ENCODE measurements around the gene TOX2.

Gene TOX2

DNA sequence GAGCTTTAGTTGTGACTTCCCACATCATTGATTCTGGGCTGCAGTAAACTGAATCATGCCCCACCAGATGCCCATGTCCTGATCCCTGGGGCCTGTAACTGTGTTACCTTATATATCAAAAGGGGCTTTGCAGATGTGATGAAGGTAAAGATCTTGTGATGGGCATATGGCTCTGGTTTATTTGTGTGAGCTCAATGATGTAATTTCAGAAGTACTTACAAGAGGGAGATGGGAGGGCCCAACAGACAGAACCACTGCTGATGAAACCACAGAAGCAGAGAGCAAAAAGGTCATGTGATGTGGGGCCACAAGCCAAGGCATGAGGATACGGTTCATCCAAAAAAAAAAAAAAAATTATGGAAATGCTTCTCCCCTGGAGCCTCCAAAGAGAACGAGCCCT lies 118.7 kb downstream of the TOX2 start:
- TF ChIP-seq, protein P1, sequence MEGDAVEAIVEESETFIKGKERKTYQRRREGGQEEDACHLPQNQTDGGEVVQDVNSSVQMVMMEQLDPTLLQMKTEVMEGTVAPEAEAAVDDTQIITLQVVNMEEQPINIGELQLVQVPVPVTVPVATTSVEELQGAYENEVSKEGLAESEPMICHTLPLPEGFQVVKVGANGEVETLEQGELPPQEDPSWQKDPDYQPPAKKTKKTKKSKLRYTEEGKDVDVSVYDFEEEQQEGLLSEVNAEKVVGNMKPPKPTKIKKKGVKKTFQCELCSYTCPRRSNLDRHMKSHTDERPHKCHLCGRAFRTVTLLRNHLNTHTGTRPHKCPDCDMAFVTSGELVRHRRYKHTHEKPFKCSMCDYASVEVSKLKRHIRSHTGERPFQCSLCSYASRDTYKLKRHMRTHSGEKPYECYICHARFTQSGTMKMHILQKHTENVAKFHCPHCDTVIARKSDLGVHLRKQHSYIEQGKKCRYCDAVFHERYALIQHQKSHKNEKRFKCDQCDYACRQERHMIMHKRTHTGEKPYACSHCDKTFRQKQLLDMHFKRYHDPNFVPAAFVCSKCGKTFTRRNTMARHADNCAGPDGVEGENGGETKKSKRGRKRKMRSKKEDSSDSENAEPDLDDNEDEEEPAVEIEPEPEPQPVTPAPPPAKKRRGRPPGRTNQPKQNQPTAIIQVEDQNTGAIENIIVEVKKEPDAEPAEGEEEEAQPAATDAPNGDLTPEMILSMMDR (IDR thresholded peaks at IDR 0.05; ENCODE audit: low read length, missing control alignments) = no peak
- no peak overlapping the region for H3K4me3 ChIP-seq (replicated peaks; ENCODE audit: low read depth, low read length)
- peak; percentile 20 for DNase-seq (ENCODE audit: low read depth)

DNA sequence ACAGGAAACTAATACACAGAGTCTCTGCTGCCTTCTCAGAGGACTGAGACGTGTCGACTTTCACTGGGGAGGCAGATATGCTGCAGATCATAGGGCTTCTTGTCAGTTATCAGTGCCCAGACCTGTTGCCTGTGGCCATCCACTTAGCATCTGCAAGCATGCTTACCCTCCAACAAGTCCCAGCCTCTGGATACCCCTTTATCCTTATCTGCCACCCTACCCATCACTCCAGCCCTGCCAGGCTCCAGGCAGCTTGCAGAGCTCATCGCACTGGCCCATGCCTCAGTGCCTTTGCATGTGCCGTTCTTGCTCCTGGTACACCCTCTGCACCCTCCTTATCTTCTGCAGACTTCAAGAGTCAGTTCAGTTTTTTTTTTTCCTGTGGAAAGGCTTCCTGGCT lies 119.2 kb downstream of the TOX2 start:
- H3K4me3 ChIP-seq (replicated peaks; ENCODE audit: low read depth, low read length) = no peak overlapping the region
- DNase-seq (ENCODE audit: low read depth) = no peak
- TF ChIP-seq, protein P1 (IDR thresholded peaks at IDR 0.05; ENCODE audit: low read length, missing control alignments) = no peak

DNA sequence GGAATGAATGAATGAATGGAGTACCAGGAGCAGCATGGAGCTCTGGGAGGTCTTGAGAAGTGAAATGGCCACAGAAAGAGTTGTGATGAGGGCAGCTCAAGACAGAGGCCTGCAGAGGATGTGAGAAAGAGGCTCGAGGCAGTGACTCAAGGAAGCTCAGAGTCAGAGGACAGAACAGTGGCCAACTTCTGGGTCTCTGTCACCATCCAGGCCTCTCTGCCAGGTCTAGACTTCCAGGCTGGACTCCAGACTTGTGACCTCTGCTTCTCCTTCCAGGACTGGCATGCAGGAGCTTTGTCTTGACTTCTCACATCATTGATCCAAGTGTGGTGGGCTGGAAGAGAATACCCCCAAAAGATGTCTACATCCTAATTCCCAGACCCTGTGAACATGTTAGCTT lies 119.8 kb downstream of the TOX2 start:
- TF ChIP-seq, protein P1 (IDR thresholded peaks at IDR 0.05; ENCODE audit: low read length, missing control alignments) = no peak
- DNase-seq (ENCODE audit: low read depth) = no peak
- no peak overlapping the region for H3K4me3 ChIP-seq (replicated peaks; ENCODE audit: low read depth, low read length)

DNA sequence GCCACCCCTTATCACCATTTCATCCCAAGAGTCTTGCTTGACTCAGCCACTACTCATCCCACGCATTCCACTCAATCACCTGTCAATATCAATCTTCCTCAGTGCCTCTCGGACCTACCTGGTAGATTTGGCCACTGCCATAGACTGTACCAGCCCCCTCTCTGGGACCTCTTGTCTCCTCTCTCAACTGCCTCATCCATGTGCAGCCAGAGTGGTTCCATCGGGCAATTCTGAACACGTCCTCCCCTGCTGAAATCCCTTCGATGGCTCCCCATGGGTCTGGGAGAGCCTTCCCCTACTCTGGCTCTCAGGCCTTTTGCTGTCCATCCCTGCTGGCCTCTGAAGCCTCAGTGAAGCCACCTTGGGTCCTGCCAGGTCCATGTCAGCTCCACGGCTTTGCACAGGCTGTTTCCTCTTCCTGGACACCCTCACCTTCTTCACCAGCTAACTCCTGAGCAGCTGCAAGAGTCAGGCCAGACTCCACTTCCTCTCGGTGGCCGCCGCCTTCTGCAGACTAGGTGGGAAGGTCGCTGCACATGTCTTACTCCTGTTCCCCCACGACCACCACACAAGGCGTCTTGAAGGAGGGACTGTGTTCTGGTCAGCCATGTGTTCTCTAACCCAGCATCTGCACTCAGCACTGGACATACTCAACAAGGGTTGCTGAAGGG lies 120.4 kb downstream of the TOX2 start:
- H3K4me3 ChIP-seq (replicated peaks; ENCODE audit: low read depth, low read length) = no peak overlapping the region
- TF ChIP-seq, protein P1 (IDR thresholded peaks at IDR 0.05; ENCODE audit: low read length, missing control alignments) = no peak
- DNase-seq (ENCODE audit: low read depth) = no peak

DNA sequence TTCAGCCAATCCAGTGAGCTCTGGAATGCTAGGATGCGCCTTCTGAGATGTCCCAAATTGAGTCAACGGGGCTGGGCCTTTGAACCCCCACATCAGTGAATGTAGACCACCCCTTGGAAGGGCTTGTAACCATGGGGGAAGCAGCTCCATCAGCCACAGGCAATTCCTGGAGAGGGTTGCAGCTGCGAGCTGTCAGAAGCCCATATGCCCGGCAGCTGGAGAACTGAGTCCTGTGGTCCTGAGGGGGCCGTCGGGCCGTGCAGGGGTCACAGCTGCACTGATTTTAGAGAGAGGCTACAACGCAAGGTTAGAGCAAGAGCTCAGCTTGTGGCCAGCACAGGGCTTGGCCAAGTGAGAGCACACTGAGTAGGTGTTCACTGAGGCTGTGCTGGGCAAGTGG lies 121.3 kb downstream of the TOX2 start:
- TF ChIP-seq, protein P1 (IDR thresholded peaks at IDR 0.05; ENCODE audit: low read length, missing control alignments) = no peak
- no peak for DNase-seq (ENCODE audit: low read depth)
- no peak overlapping the region for H3K4me3 ChIP-seq (replicated peaks; ENCODE audit: low read depth, low read length)

DNA sequence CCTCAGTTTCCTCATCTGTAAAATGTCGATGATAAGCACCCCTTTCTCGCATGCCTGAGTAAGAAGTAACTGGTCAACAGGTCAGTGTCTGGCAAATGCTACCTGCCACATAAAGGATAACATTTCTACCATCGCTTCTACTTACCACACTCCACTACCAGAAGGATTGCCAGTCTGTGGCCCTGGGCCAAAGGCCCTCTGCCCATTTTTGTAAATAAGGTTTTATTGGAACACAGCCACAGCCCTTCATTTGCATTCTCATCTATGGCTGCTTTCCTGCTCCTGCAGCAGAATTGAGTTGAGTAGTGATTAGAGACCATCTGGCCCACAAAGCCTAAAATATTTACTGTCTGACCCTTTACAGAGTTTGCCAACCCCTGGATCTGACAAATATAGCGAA lies 121.8 kb downstream of the TOX2 start:
- no peak overlapping the region for H3K4me3 ChIP-seq (replicated peaks; ENCODE audit: low read depth, low read length)
- no peak for DNase-seq (ENCODE audit: low read depth)
- TF ChIP-seq, protein P1 (IDR thresholded peaks at IDR 0.05; ENCODE audit: low read length, missing control alignments) = no peak

DNA sequence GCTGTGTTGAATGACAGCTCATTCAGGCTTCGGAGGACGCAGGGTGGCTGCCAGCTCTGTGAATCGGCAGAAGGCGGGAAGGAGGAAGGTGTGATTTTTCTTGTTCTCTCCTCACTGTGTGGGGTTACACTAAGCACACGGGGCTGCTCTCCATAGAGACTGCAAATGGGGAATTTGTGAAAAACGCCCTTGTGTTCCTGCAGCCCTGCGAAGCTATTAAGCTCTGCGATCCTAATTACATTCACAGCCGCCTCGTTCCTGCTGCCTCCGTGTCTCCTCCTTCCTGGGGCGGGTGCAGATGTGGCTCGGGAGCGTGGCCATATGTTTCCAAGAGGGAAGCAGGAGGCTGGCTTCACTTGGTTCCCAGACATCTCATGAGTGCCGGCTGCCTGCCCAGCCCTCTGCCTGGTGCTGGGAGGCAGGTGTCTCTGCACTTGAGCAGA lies 124.0 kb downstream of the TOX2 start:
- TF ChIP-seq, protein P1 (IDR thresholded peaks at IDR 0.05; ENCODE audit: low read length, missing control alignments) = no peak
- H3K4me3 ChIP-seq (replicated peaks; ENCODE audit: low read depth, low read length) = no peak overlapping the region
- no peak for DNase-seq (ENCODE audit: low read depth)
